Neural progenitor cell (in vitro differentiated cells): Measurements from ENCODE around the gene SLC11A1.

Source experiments
- EZH2 ChIP-seq: fragments of 200-600 bp; sonication (generic); IDR thresholded peaks from 2 replicates; pipeline ENCODE4 v1.6.1; 2017; ENCODE audit warnings: antibody characterized with exemption, mild to moderate bottlenecking, moderate library complexity
- EZH2phosphoT487 ChIP-seq: fragments of 200-600 bp; sonication (generic); IDR thresholded peaks from 2 replicates; pipeline ENCODE4 v1.6.1; 2017; ENCODE audit warnings: antibody characterized with exemption
- TF ChIP-seq, protein P1 (sequence below): fragments of 200-600 bp; sonication (generic); IDR thresholded peaks from 2 replicates; pipeline ENCODE4 v1.5.1; 2017; ENCODE audit warnings: antibody characterized with exemption, mild to moderate bottlenecking

DNA sequence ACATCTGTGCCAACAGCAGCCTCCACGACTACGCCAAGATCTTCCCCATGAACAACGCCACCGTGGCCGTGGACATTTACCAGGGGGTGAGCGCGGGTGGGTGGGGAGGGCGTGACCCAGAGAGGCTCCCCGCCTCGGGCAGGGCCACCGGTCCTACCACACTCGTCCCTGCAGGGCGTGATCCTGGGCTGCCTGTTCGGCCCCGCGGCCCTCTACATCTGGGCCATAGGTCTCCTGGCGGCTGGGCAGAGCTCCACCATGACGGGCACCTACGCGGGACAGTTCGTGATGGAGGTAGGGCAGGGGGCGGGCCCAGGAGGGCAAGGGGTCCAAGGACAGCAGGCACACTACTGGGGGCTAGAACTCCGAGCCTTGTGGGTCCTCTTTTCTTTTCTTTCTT is 9.1 kb downstream of the SLC11A1 start:
- TF ChIP-seq, protein P1, sequence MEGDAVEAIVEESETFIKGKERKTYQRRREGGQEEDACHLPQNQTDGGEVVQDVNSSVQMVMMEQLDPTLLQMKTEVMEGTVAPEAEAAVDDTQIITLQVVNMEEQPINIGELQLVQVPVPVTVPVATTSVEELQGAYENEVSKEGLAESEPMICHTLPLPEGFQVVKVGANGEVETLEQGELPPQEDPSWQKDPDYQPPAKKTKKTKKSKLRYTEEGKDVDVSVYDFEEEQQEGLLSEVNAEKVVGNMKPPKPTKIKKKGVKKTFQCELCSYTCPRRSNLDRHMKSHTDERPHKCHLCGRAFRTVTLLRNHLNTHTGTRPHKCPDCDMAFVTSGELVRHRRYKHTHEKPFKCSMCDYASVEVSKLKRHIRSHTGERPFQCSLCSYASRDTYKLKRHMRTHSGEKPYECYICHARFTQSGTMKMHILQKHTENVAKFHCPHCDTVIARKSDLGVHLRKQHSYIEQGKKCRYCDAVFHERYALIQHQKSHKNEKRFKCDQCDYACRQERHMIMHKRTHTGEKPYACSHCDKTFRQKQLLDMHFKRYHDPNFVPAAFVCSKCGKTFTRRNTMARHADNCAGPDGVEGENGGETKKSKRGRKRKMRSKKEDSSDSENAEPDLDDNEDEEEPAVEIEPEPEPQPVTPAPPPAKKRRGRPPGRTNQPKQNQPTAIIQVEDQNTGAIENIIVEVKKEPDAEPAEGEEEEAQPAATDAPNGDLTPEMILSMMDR = no peak
- TF ChIP-seq EZH2phosphoT487 = no peak
- TF ChIP-seq EZH2 = no peak
